ENCODE measurements around the gene IRF8. TPM values are rescaled to one million over a fixed set of nuclear protein-coding genes. Genes with fewer than 3 reads are reported as not detected.

The IRF8 gene
- total and polyA plus RNA-seq, 2 of the 13 experiments (the other 11 are each of a cell fraction or from before 2014, with no cell fraction given): not detected

GRCh38 chr16:85898521-85899442, at the start of gene IRF8 (continued):
- TF ChIP-seq BATF2 (CRISPR knock-in tag; IDR thresholded peaks at IDR 0.05) (no peak), ZBTB38 (CRISPR knock-in tag; IDR thresholded peaks at IDR 0.05) (no peak), JARID2 (CRISPR knock-in tag; IDR thresholded peaks at IDR 0.05; ENCODE audit: insufficient replicate concordance) (no peak), AHDC1 (CRISPR knock-in tag; IDR thresholded peaks at IDR 0.05; ENCODE audit: borderline replicate concordance) (no peak), ZNF468 (CRISPR knock-in tag; IDR thresholded peaks at IDR 0.05) (no peak), NFYC (CRISPR knock-in tag; IDR thresholded peaks at IDR 0.05) (peak; percentile 59), ZNF773 (CRISPR knock-in tag; IDR thresholded peaks at IDR 0.05; ENCODE audit: borderline replicate concordance) (no peak), HNF4G (IDR thresholded peaks at IDR 0.05; ENCODE audit: borderline replicate concordance, low read depth, low read length) (no peak), HNF4G (CRISPR knock-in tag; IDR thresholded peaks at IDR 0.05; ENCODE audit: borderline replicate concordance, low read depth) (no peak), EED (CRISPR knock-in tag; IDR thresholded peaks at IDR 0.05) (no peak), ZMYM4 (CRISPR knock-in tag; IDR thresholded peaks at IDR 0.05) (no peak), ZNF782 (CRISPR knock-in tag; IDR thresholded peaks at IDR 0.05; ENCODE audit: borderline replicate concordance) (peak; percentile 49; the same call in 1 of the 2 replicates), ZNF597 (CRISPR knock-in tag; IDR thresholded peaks at IDR 0.05) (no peak), CCDC6 (CRISPR knock-in tag; IDR thresholded peaks at IDR 0.05) (no peak), ZNF883 (CRISPR knock-in tag; IDR thresholded peaks at IDR 0.05; ENCODE audit: not compliant biosample characterization) (no peak), JUN (CRISPR knock-in tag; IDR thresholded peaks at IDR 0.05) (no peak), ZNF333 (CRISPR knock-in tag; IDR thresholded peaks at IDR 0.05; ENCODE audit: borderline replicate concordance) (no peak), HDAC1 (CRISPR knock-in tag; IDR thresholded peaks at IDR 0.05) (no peak), MAFF (IDR thresholded peaks at IDR 0.05; ENCODE audit: low read depth, low read length) (no peak), ZNF263 (CRISPR knock-in tag; IDR thresholded peaks at IDR 0.05) (no peak), ZNF674 (CRISPR knock-in tag; IDR thresholded peaks at IDR 0.05; ENCODE audit: low read depth) (no peak)

All from HepG2 (cell line).